ENCODE data around the gene HFE. TPM values are rescaled to one million over a fixed set of nuclear protein-coding genes. Genes with fewer than 3 reads are reported as not detected.

Gene HFE
- total and polyA plus RNA-seq, 4 donors: 6.3 to 12.7 (median 8.2) TPM

- Histone ChIP-seq H3K27me3 (ENCODE audit: control insufficient read depth in 4 of 4, insufficient read depth in 4 of 4, low read length in 3 of 4) (no peaks in the 10 kb centered on the region), H3K9me3 (ENCODE audit: control insufficient read depth in 4 of 4, low read length in 3 of 4) (no peaks in the 10 kb centered on the region), H3K27ac (ENCODE audit: low read depth in 1 of 2, low read length in 2 of 2) (no peak overlapping the region), H3K9ac (ENCODE audit: low read depth in 1 of 2, low read length in 2 of 2) (no peak overlapping the region), H3K4me1 (ENCODE audit: control insufficient read depth in 4 of 4, insufficient read depth in 4 of 4, low read length in 3 of 4) (peaks cover 0 to 10% (median 5%) of the 10 kb centered on the region in 4 donors), H3K36me3 (ENCODE audit: control insufficient read depth in 4 of 4, insufficient read depth in 3 of 4, low read depth in 1 of 4, low read length in 3 of 4) (no peaks in the 10 kb centered on the region), H3K4me3 (ENCODE audit: low read depth in 1 of 3, low read length in 3 of 3) (no peak overlapping the region)
- WGBS: 82% methylated on average over 4 of the region's 4 CpGs
- DNase-seq (ENCODE audit: low spot score): no peak
- TF ChIP-seq RXRA (IDR thresholded peaks at IDR 0.05) (no peak), HNF4A (conservative IDR thresholded peaks at IDR 0.05) (no peak), TAF1 (conservative IDR thresholded peaks at IDR 0.05) (no peak), ATF3 (IDR thresholded peaks at IDR 0.05) (no peak), RAD21 (IDR thresholded peaks at IDR 0.05) (no peak), FOXA1 (IDR thresholded peaks at IDR 0.05) (no peak), YY1 (IDR thresholded peaks at IDR 0.05) (no peak), ZBTB33 (IDR thresholded peaks at IDR 0.05) (no peak), SP1 (IDR thresholded peaks at IDR 0.05) (no peak), FOXA2 (IDR thresholded peaks at IDR 0.05) (no peak), REST (IDR thresholded peaks at IDR 0.05) (no peak)
These were observed 19.9 kb upstream of the HFE start for GRCh38 chr6:26067367-26067766.

GRCh38 chr6:26068036-26068435 lies 19.2 kb upstream of the HFE start:
- H3K36me3 ChIP-seq (ENCODE audit: control insufficient read depth in 4 of 4, insufficient read depth in 3 of 4, low read depth in 1 of 4, low read length in 3 of 4): no peaks in the 10 kb centered on the region
- H3K27me3 ChIP-seq (ENCODE audit: control insufficient read depth in 4 of 4, insufficient read depth in 4 of 4, low read length in 3 of 4): no peaks in the 10 kb centered on the region
- H3K4me1 ChIP-seq (ENCODE audit: control insufficient read depth in 4 of 4, insufficient read depth in 4 of 4, low read length in 3 of 4): peaks cover 0 to 10% (median 5%) of the 10 kb centered on the region in 4 donors
- no peak overlapping the region for H3K9ac ChIP-seq (ENCODE audit: low read depth in 1 of 2, low read length in 2 of 2)
- no peak for TF ChIP-seq FOXA2 (IDR thresholded peaks at IDR 0.05)
- TF ChIP-seq YY1 (IDR thresholded peaks at IDR 0.05): no peak
- no peak for TF ChIP-seq RAD21 (IDR thresholded peaks at IDR 0.05)
- TF ChIP-seq ZBTB33 (IDR thresholded peaks at IDR 0.05): no peak
- TF ChIP-seq TAF1 (conservative IDR thresholded peaks at IDR 0.05): no peak
- no peak for TF ChIP-seq REST (IDR thresholded peaks at IDR 0.05)
- TF ChIP-seq ATF3 (IDR thresholded peaks at IDR 0.05): no peak
- no peak for TF ChIP-seq SP1 (IDR thresholded peaks at IDR 0.05)
- TF ChIP-seq JUND (IDR thresholded peaks at IDR 0.05): no peak
- TF ChIP-seq HNF4A (conservative IDR thresholded peaks at IDR 0.05): no peak
- no peak for TF ChIP-seq CTCF (IDR thresholded peaks at IDR 0.05; ENCODE audit: low read depth, low read length, missing input control)
- TF ChIP-seq HNF4G (IDR thresholded peaks at IDR 0.05): no peak
- TF ChIP-seq EGR1 (IDR thresholded peaks at IDR 0.05; ENCODE audit: low read depth in 2 of 2): no peak
- no peak for TF ChIP-seq RXRA (IDR thresholded peaks at IDR 0.05)
- TF ChIP-seq GABPA (IDR thresholded peaks at IDR 0.05 in 1 of 2, conservative IDR thresholded peaks at IDR 0.05 in 1 of 2): no peak
- TF ChIP-seq NR2F2 (IDR thresholded peaks at IDR 0.05): no peak
- no peak for TF ChIP-seq FOXA1 (IDR thresholded peaks at IDR 0.05)
- no peak for TF ChIP-seq MAX (IDR thresholded peaks at IDR 0.05)
- no peak overlapping the region for H3K4me3 ChIP-seq (ENCODE audit: low read depth in 1 of 3, low read length in 3 of 3)
- WGBS: 72% methylated on average over 2 of the region's 2 CpGs
- no peak for DNase-seq (ENCODE audit: low spot score)
- H3K9me3 ChIP-seq (ENCODE audit: control insufficient read depth in 4 of 4, low read length in 3 of 4): no peaks in the 10 kb centered on the region
- no peak overlapping the region for H3K27ac ChIP-seq (ENCODE audit: low read depth in 1 of 2, low read length in 2 of 2)
